Skin epidermis (tissue), 12 donors: ENCODE data around the gene RBM4B.

Experiments
- H3K27ac ChIP-seq, 21 experiments: fragments of 200-600 bp; sonication (generic) in 11 of 21; one replicate each; pipeline ENCODE4 v1.5.0; 2020; ENCODE audit warnings: mild to moderate bottlenecking in 3 of 21, inconsistent platforms in 2 of 21, moderate library complexity in 2 of 21
- H3K4me3 ChIP-seq, 7 experiments: fragments of 200-600 bp; sonication (generic) in 2 of 7; one replicate each; pipeline ENCODE4 v1.5.0; 2020; ENCODE audit warnings: inconsistent platforms in 2 of 7, mild to moderate bottlenecking in 2 of 7, moderate library complexity in 1 of 7

The RBM4B gene

DNA sequence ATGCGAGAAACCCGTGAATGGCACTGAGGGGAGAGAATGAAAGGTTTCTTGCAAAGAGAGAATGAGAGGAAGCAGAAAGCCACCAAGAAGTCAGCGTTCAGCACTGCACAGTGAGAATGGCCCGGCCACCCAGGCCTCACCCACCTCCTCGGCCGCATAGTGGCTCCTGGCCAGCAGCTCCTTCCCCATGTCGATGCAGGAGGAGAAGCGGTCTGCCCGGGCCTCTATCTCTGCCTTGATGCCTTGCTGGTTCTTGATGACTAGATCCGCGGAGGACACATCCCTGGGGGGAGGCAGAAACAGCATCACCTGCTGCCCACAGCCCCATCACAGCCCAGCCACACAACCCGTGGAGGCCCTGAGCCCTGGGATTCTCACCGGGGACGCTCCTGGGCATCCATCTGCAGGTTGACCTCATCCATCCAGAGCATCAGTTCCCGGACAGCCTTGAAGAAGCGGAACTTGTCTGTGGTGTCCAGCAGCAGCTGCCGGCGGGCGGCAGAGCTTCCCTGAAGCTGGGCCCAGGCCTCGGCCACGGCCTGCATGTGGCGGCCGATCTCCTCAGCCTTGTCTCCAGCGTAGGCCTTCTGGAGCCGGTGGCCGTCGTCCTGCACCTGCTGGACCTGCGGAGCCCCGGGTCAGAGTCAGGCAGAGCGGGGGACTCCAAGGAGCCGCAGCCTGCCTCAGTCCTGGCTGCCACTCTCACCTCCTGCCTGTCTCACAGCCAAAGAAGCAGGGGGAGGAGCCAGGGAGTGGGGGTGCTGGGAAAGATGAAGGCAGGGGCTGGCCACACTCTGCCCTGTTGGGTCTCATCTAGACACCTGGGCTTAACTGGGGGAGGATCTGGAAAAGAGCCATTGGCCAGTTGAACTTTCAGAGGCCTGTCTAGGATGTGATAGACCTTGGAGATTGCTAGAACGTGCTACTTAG, 12.2 kb upstream of the RBM4B start:
- no peak overlapping the region for H3K27ac ChIP-seq
- no peak overlapping the region for H3K4me3 ChIP-seq

DNA sequence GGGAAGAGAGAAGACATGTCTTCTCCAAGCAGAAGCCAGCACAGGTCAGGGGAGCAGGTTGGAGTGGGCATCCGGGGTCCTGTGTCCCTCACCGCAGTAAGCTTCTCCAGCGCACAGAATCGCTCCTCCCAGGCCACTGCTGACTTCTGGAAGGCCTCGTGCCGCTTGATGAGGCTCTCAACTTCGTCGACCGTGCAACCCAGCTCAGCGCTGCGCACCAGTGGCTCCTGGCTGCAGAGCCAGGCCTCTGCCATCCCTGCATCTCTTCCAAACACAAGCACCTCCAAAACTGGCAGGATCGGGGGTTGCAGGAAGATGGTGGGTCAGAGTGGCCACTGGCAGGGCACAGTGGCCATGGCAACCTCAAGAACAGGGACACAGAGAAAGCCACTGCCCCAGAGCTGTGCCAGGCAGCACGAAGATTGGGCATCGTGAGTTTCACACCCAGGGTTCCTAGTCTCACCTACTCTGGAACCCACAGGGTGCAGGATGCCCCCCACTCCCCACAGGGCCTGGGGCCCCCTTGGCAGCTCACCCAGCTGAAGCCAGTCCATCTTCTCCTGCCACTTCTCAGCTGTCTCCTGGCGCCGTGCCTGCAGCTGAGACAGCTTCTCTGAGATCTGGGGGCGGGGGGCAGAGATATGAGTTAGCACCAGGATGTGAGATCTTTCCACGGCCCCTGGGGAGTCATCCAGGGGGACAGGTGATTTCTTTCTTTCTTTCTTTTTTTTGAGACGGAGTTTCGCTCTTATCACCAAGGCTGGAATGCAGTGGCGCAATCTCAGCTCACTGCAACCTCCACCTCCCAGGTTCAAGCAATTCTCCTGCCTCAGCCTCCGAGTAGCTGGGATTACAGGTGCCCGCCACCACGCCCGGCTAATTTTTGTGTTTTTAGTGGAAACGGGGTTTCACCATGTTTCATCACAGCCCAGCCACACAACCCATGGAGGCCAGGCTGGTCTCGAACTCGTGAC, 11.2 kb upstream of the RBM4B start:
- Histone ChIP-seq H3K27ac (peak overlapping the region in 2 of 21 experiments; percentile 20 to 70), H3K4me3 (no peak overlapping the region)

DNA sequence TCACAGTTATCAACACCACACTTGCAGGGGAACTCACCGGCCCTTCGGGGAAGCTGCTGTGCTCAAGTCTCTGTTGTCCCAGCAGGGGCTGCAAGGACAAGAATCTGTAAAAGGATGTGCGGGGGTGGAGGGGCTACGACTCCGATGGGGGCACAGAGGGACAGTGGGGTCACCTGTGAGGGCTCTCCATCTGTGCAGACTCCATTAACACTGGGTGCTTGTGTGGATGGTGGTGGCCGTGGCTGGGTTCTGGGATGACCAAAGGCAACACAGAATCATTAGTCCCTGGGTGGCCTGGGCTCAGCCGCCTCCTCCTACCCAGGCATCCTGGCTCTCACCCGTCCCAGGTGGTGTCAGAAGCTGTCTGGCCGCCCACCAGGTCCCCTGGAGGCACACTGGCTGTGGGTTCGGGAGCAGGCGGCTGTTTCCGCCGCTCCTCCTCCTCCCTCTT, 10.2 kb upstream of the RBM4B start:
- Histone ChIP-seq H3K4me3 (no peak overlapping the region), H3K27ac (peak overlapping the region in 13 of 21 experiments; percentile 20 to 87 (median 70))

DNA sequence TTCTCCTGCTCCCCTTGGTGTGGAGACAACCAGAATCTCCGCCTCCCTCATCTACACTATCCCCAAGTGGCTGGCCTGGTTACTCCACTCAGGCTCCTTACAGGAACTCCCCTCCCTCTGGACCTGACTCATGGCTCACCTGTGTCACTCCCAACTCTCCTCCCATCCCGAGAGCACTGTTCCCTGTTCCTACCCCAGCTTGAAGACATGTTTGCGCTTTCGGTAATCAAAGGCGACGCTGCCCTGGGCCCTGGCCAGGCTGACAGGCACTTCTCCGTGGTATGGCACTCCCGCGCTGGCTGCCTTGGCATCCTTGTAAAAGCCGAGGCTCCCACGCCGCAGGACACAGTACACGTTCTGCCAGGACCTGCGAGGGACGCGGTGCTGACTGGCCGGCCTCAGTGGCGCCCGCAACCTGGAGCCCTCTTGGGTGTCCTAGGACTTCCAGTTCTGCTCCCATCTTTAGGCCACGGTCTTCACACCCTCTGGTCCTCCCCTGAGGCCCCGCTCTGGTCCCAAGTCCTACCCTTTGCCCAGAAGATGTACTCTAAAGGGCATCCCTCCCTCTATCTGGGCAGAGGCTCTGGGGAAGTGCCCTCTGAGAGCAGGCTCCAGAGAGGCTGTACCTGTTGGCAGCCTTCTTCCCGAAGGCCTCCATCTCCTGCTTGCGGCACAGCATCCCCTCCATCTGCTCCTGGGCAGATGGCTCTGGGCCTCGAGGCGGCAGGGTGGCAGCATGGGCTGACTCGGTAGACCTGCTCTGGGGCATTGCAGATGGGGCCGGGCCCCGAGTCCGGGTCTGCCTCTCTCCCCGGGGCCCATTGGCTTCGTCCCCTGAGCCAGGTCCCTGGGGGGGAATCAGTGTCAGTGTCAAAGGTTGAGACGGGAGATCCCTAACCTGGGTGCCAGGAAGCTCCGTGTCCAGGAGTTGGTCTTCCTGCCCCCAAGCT, 9.4 kb upstream of the RBM4B start:
- H3K4me3 ChIP-seq, result no peak overlapping the region
- peak overlapping the region in 18 of 21 experiments; percentile 29 to 87 (median 70) for H3K27ac ChIP-seq

DNA sequence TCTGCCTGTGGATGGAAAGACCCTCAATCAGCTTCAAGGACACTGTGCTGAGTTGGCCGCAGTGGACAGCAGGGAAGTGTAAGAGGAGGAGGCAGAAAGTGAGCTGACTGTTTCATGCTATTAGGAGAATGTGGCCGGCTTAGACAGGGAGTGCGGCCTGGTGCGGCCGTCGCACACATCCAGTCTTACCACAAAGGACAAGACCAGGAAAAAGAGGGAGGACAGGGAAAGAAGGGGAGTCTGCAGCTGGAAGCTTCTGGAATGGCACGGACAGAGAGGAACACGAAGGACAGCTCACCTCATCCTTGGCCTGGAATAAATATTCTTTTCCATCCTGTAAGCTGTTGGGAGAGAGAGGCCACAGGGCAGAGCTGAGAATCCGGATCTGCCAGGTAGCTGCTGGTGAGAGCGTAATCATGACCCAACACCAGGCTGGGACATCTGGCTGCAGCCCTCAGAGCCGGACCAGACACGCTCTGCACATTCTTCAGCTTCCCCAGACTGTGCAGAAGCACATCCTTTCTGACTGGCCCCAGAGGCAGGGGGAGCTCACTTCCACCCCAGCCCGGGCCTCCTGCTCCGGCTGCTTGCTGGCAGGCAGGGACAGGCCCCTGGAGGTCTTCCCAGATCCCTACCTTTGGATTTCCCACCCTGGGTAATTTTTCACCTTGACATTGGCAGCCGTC, 8.6 kb upstream of the RBM4B start:
- peak overlapping the region in 1 of 7 experiments; percentile 1 for H3K4me3 ChIP-seq
- peak overlapping the region in 20 of 21 experiments; percentile 18 to 87 (median 70) for H3K27ac ChIP-seq

DNA sequence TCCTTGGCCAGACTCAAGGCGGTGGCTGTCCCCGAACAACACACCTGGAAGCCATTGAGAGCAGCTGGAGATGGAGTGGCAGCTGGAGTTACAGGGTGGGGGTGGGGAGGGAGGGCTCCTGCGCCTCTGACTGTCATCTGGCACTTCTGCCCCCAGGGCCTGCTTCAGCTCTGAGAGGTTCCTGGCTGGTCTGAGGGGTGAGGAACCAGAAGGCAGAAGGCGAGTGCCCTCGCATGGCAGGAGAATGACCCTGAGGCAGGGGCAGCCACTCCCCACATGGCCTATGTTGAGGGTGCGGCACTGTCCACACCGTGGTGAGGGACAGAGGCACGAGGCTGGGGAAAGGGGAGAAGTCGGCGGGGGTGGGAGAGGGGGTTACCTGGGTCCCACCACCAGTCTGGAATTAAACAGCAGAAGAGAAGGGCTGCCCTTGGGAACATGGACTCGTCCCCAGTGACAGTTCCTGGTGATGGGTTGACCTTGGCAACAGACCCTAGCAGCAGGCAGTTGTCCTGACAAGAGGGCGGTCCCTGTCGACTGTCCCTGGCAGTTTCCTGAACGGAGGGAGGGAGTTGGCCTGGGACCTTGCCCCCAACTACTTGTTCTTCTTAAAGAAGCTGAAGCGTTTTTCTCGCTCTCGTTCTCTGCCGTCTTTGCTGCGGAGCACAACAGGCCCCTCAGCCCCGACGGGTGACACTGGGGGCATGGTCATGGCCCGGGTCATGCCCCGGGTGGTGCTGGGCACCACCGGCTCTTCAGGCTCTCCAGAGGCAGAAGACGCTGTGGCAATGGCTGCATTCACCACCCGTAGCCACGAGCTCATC, 7.8 kb upstream of the RBM4B start:
- peak overlapping the region in 1 of 7 experiments; percentile 1 for H3K4me3 ChIP-seq

DNA sequence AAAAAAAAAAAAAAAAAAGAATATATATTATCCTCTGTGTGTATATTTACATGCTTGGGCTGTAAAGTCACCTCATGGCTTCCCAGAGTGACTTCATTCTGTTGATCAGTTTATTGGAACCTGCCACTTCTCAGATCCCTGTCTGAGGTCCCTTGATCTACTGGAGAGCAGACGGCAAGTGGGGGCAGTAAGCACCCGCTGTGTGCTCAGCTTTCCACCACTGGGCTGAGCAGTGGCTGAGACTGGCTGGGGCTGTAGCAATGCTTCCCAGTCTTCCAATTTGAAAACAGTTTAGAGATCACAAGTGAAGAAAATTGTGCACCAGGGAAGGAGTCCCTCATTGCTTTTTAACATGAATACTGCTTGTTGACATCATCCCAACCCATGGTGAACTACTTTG, 6.9 kb upstream of the RBM4B start:
- no peak overlapping the region for H3K4me3 ChIP-seq
- peak overlapping the region in 5 of 21 experiments; percentile 70 to 87 (median 79) for H3K27ac ChIP-seq

More for the DNA sequence above, 7.8 kb upstream of the RBM4B start:
- H3K27ac ChIP-seq, result peak overlapping the region in 20 of 21 experiments; percentile 18 to 87 (median 70)

DNA sequence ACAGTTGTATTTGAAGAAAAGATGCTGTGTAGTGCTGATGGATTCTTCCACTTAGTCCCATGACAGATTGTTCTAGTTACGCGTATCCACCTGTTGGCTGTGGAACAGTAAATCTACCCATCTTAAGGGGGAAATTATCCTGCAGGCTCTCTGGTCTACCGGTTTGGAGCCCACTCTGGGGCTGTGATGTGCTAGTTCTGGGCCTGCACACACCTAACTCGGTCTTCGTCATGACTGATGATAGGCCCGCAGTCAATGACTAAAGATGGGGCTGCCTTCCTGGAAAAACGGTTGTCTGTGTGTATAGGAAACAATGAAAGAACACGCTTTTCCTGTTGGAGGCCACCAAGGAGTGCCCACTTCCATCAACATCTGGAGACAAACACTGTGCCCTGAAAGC, 6.2 kb upstream of the RBM4B start:
- H3K4me3 ChIP-seq, result no peak overlapping the region
- no peak overlapping the region for H3K27ac ChIP-seq

DNA sequence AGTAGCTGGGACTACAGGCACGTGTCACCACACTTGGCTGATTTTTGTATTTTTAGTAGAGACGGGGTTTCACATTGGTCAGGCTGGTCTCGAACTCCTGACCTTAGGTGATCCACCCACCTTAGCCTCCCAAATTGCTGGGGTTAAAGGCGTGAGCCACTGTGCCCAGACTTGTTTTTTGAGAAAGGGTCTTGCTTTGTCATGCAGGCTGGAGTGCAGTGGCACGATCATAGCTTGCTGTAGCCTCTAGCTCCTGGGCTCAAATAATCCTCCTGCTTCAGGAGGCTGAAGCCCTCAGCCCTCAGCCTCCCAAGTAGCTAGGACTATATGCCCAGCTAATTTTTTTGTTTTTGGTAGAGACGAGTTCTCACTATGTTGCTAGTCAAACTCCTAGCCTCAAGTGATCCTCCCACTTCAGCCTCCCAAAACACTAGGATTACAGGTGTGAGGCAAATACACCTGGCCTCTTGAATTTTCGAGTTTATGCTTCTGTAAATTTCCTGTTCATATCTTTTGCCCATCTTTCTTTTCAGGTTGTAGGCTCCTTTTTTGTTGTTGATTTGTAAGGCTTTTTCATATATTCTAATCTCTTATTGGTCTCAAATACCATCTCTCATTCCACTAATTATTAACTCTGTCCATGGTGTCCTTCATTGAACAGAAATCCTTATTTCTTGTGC, 3.4 kb upstream of the RBM4B start:
- Histone ChIP-seq H3K27ac (no peak overlapping the region), H3K4me3 (no peak overlapping the region)

DNA sequence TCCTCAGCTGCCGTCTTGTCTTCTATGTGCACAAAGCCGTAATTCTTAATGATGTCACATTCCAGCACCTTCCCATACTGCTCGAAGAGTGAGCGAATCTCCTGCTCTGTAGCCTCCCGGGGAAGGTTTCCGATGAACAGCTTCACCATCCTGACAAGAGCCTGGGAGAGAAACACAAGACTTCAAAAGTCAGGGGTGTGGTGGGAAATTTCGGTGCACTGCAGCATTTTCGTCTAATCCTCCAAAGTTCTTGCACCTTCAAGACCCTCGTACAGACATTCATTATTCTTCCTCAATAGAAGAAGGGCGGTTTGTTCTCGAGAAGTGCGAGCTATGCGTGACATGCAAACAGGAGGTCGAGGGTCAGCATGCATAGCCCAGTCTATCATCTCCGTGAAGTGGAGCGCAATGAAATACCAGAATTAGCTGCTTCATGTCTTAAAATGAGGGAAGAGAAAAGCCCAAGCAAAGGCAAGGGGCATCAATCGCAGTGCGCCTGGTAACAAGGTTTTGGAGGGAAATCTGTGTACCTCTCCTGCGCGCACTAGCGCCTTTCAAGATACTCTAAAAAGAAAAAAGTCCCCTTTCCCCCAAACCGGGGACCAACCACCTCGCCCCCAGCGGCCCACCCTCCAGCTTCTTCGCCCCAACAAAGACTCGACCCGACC, 622 bp downstream of the RBM4B start:
- H3K4me3 ChIP-seq, result peak overlapping the region; percentile 48 to 77 (median 67)
- peak overlapping the region; percentile 54 to 98 (median 93) for H3K27ac ChIP-seq

DNA sequence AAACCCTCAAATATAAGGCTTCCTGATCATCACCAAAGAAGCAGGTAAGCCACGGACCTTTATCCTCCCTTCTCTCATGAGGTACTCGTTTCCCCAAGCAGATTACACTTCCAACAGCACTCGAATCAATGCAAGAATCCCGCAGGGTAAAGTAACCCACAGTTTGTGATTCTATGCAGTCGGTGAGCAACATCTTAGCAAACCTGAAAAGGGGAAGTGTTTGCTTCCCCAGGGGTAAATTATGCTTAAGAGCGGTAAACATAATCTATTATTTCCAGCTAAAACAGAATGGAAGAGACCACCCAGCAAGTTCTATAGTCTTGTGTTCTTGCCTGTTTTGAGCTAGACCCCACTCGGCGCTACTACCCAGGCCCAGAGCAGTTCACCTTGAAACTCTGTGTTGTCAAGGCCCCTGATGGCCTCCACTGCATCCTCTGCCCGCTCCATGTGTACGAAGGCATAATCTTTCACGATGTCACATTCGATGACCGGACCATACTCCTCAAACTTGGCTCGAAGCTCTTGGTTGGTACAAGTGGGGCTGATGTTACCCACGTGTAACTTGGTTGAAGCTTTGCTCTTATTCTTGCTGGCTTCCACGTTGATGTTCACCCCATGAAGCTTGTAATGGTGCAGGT, 1.3 kb downstream of the RBM4B start:
- H3K4me3 ChIP-seq, result peak overlapping the region in 5 of 7 experiments; percentile 48 to 77 (median 69)
- H3K27ac ChIP-seq, result peak overlapping the region in 3 of 21 experiments; percentile 86 to 96 (median 93)

DNA sequence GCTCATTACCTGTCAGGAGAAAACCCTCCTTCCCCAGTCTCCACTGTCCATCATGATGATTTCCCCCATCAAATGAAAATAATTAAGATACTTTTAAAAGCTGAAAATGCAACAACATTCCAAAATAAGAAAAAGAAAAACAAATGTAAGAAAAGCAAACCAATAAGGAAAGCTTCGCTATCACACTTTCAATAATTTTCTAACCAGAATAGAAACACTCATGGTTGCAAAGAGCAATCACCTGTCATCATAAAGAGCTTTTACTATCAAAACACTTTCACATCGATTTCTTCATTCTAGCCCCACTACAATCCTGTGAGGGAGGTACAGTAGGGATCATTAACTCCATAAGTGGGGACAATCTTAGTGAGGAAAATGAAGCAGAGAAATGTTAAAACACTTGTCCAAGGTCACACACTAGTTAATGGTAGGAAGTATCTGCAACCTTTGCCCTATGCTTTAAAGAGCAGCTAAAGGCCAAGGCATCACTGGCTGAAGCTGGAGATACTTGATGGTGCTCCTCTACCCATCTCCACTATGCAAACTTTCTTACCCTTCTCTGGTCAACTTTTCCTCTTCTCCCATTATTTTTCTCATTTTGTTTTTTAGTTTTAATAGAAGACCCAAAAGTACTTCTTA, 2.6 kb downstream of the RBM4B start:
- no peak overlapping the region for H3K4me3 ChIP-seq

DNA sequence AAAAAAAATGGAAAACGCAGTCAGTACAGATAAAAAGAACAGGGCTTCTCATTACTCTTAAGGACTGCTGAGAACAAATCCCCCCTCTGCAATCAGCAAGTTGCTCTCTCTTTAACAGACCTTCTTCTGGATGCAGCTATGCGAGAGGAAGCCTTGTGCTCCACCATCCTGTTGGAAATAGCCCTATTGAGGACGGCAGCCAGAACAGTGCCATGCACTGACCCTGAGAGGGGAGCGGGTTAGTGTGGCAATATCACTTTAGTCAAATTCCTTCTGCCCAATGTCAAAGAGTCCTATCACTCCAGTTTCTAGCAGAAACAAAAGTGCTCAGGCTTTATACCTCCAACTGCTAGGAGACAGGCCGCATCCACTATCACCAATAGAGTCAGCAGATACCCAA, 6.9 kb downstream of the RBM4B start:
- H3K4me3 ChIP-seq, result no peak overlapping the region
- no peak overlapping the region for H3K27ac ChIP-seq

More for the DNA sequence above, 2.6 kb downstream of the RBM4B start:
- H3K27ac ChIP-seq, result no peak overlapping the region

DNA sequence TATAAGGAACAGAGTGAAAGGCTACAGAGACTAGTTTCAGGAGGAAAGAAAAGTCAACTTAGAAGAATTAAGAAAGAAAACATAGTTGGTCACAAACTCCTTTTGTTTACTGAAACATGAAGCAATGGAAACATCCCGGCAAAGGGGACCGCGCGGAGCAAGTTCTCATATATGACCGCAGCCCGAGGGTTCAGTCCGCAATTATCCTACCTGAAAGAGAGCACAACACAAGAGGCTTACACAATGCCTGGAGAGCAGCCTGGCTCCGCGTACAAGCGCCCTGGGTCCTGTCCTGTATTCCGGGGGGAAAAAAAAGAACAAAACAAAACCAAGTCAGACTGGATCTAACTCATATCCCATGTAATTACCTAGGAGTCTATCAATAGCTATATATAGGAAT, 12.3 kb downstream of the RBM4B start:
- H3K4me3 ChIP-seq, result no peak overlapping the region
- no peak overlapping the region for H3K27ac ChIP-seq

DNA sequence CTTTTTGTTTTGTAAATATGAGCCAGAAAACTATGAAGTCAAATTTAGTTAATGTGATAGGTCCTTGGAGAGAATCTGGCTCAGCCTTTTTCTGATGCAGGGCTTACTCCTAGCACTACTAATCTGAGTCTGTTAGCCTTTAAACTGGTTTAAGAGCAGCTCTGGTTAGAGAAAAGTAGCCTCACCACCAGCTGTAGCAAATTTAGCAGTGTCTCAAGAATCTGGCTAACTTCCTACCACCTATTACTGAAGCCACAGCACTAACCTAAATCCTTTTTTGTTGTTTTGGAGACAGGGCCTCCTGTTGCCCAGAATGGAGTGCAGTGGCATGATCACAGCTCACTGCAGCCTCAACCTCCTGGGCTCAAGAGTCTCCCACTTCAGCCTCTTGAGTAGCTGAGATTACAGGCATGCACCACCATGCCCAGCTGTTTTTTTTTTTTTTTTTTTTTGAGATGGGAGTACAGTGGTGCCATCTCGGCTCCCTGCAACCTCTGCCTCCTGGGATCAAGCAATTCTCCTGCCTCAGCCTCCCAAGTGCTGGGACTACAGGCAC, 13.9 kb downstream of the RBM4B start:
- Histone ChIP-seq H3K4me3 (no peak overlapping the region), H3K27ac (no peak overlapping the region)
